HEK293 (cell line): ENCODE measurements around the gene IQCE.

ENCODE experiments used
- CTCF ChIA-PET: fragments of 350-600 bp; formaldehyde crosslinking; extraction: SDS; loops from one replicate; lab custom pipeline; 2021; ENCODE audit warnings: antibody characterized with exemption; lab: Yijun Ruan, JAX
- POLR2A ChIA-PET: fragments of 300-600 bp; formaldehyde crosslinking; extraction: SDS; loops from one replicate; lab custom pipeline; 2020; ENCODE audit warnings: antibody characterized with exemption, inconsistent platforms; lab: Yijun Ruan, JAX
- H3K27ac ChIP-seq: fragments of 200-500 bp; sonication (Bioruptor generic); 2 replicates; pipeline ENCODE4 v1.5.1; 2014; ENCODE audit warnings: low read depth, low read length, control low read depth, inconsistent platforms; ENCODE audit errors: extremely low read depth
- H3K36me3 ChIP-seq, 2 experiments: fragments of 200-500 bp in 1 of 2; sonication (Bioruptor generic) in 1 of 2; 1 replicate in 1 of 2; 2 replicates in 1 of 2; pipeline ENCODE4 v1.5.1; 2014 to 2017; ENCODE audit warnings: inconsistent platforms in 2 of 2, low read length in 2 of 2; ENCODE audit not compliant: control insufficient read depth in 2 of 2, insufficient read depth in 1 of 2
- H3K4me1 ChIP-seq: fragments of 200-500 bp; sonication (Bioruptor generic); 2 replicates; pipeline ENCODE4 v1.5.1; 2014; ENCODE audit warnings: mild to moderate bottlenecking, low read length, inconsistent platforms; ENCODE audit not compliant: control insufficient read depth, insufficient read depth
- H3K4me3 ChIP-seq: 2 replicates; pipeline ENCODE4 v1.5.1; 2011; ENCODE audit warnings: low read depth, mild to moderate bottlenecking, control low read depth, low read length, moderate library complexity
- H3K9me3 ChIP-seq: fragments of 200-500 bp; sonication (Bioruptor generic); 2 replicates; pipeline ENCODE4 v1.5.1; 2014; ENCODE audit warnings: low read depth, low read length, inconsistent platforms; ENCODE audit not compliant: control insufficient read depth, insufficient read depth
- GLIS2 ChIP-seq: fragments of 450-650 bp; formaldehyde crosslinking; IDR thresholded peaks from 2 replicates; pipeline ENCODE4 v1.5.1; 2016; ENCODE audit warnings: missing biosample characterization, missing genetic modification characterization
- INSM2 ChIP-seq: fragments of 450-650 bp; formaldehyde crosslinking; IDR thresholded peaks from 2 replicates; pipeline ENCODE4 v1.5.1; 2016; ENCODE audit warnings: missing biosample characterization, missing genetic modification characterization
- MEIS1 ChIP-seq: sonication (generic); formaldehyde crosslinking; IDR thresholded peaks from 2 replicates; pipeline ENCODE4 v1.8.1; 2022; ENCODE audit warnings: missing genetic modification reagents, mild to moderate bottlenecking, borderline replicate concordance
- PRDM6 ChIP-seq: fragments of 450-650 bp; formaldehyde crosslinking; IDR thresholded peaks from 2 replicates; pipeline ENCODE4 v1.5.1; 2017; ENCODE audit warnings: missing biosample characterization, missing genetic modification characterization
- ZNF10 ChIP-seq: fragments of 450-650 bp; formaldehyde crosslinking; IDR thresholded peaks from 2 replicates; pipeline ENCODE4 v1.5.1; 2017; ENCODE audit warnings: missing biosample characterization, missing genetic modification characterization
- ZNF112 ChIP-seq: fragments of 450-650 bp; formaldehyde crosslinking; IDR thresholded peaks from 2 replicates; pipeline ENCODE4 v1.5.0; 2017; ENCODE audit warnings: missing biosample characterization, missing genetic modification characterization
- ZNF140 ChIP-seq: fragments of 450-650 bp; formaldehyde crosslinking; IDR thresholded peaks from 2 replicates; pipeline ENCODE4 v1.5.1; 2016; ENCODE audit warnings: missing biosample characterization, missing genetic modification characterization
- ZNF223 ChIP-seq: fragments of 450-650 bp; formaldehyde crosslinking; IDR thresholded peaks from 2 replicates; pipeline ENCODE4 v1.5.1; 2016; ENCODE audit warnings: missing biosample characterization, missing genetic modification characterization
- ZNF341 ChIP-seq: fragments of 450-650 bp; formaldehyde crosslinking; IDR thresholded peaks from 2 replicates; pipeline ENCODE4; 2016; ENCODE audit warnings: low read depth, missing biosample characterization, missing genetic modification characterization
- ZNF354C ChIP-seq: fragments of 450-650 bp; formaldehyde crosslinking; IDR thresholded peaks from 2 replicates; pipeline ENCODE4 v1.5.1; 2016; ENCODE audit warnings: missing biosample characterization, missing genetic modification characterization, low read depth, borderline replicate concordance
- ZNF366 ChIP-seq: fragments of 450-650 bp; formaldehyde crosslinking; conservative IDR thresholded peaks from 2 replicates; pipeline ENCODE4 v1.5.1; 2016; ENCODE audit warnings: missing biosample characterization, missing genetic modification characterization
- ZNF37A ChIP-seq: fragments of 450-650 bp; IDR thresholded peaks from 2 replicates; pipeline ENCODE4 v1.5.1; 2018; ENCODE audit warnings: missing biosample characterization, missing genetic modification characterization
- ZNF654 ChIP-seq: fragments of 450-650 bp; formaldehyde crosslinking; IDR thresholded peaks from 2 replicates; pipeline ENCODE4 v1.5.1; 2016; ENCODE audit warnings: low read depth, missing biosample characterization, missing genetic modification characterization
- ZNF670 ChIP-seq: fragments of 450-650 bp; formaldehyde crosslinking; IDR thresholded peaks from 2 replicates; pipeline ENCODE4 v1.5.1; 2016; ENCODE audit warnings: missing biosample characterization, missing genetic modification characterization, low read depth
- ZNF747 ChIP-seq: fragments of 450-650 bp; formaldehyde crosslinking; IDR thresholded peaks from 2 replicates; pipeline ENCODE4 v1.5.1; 2016; ENCODE audit warnings: missing biosample characterization, missing genetic modification characterization
- ZNF777 ChIP-seq: fragments of 450-650 bp; formaldehyde crosslinking; IDR thresholded peaks from 2 replicates; pipeline ENCODE4 v1.5.1; 2017; ENCODE audit warnings: missing biosample characterization, missing genetic modification characterization, borderline replicate concordance
- ZSCAN16 ChIP-seq: fragments of 450-650 bp; formaldehyde crosslinking; IDR thresholded peaks from 2 replicates; pipeline ENCODE4 v1.5.1; 2016; ENCODE audit warnings: missing biosample characterization, missing genetic modification characterization
- TF ChIP-seq, protein P1 (sequence below): fragments of 450-650 bp; formaldehyde crosslinking; IDR thresholded peaks from 2 replicates; pipeline ENCODE4 v1.5.1; 2016; ENCODE audit warnings: missing biosample characterization, missing genetic modification characterization
- TF ChIP-seq, protein P2 (sequence below): fragments of 450-650 bp; IDR thresholded peaks from 2 replicates; pipeline ENCODE4 v1.5.1; 2018; ENCODE audit warnings: missing biosample characterization, missing genetic modification characterization

The IQCE gene

GRCh38 chr7:2514473-2515423, 44.0 kb upstream of the IQCE start (continued):
- TF ChIP-seq ZNF354C (tag by site-specific recombination) (no peak), ZNF654 (no peak), ZNF747 (tag by site-specific recombination) (no peak), INSM2 (tag by site-specific recombination) (no peak), ZSCAN16 (peak; percentile 63; the same call in 1 of the 2 replicates), ZNF777 (no peak), ZNF670 (tag by site-specific recombination) (no peak), ZNF140 (no peak), PRDM6 (tag by site-specific recombination) (no peak), ZNF223 (tag by site-specific recombination) (no peak), GLIS2 (tag by site-specific recombination) (no peak), ZNF112 (tag by site-specific recombination) (no peak), MEIS1 (CRISPR knock-in tag) (no peak), ZNF37A (tag by site-specific recombination) (no peak), ZNF366 (tag by site-specific recombination) (peak; percentile 99)
- TF ChIP-seq, protein P1, sequence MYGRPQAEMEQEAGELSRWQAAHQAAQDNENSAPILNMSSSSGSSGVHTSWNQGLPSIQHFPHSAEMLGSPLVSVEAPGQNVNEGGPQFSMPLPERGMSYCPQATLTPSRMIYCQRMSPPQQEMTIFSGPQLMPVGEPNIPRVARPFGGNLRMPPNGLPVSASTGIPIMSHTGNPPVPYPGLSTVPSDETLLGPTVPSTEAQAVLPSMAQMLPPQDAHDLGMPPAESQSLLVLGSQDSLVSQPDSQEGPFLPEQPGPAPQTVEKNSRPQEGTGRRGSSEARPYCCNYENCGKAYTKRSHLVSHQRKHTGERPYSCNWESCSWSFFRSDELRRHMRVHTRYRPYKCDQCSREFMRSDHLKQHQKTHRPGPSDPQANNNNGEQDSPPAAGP (tag by site-specific recombination) = no peak
- TF ChIP-seq, protein P2, sequence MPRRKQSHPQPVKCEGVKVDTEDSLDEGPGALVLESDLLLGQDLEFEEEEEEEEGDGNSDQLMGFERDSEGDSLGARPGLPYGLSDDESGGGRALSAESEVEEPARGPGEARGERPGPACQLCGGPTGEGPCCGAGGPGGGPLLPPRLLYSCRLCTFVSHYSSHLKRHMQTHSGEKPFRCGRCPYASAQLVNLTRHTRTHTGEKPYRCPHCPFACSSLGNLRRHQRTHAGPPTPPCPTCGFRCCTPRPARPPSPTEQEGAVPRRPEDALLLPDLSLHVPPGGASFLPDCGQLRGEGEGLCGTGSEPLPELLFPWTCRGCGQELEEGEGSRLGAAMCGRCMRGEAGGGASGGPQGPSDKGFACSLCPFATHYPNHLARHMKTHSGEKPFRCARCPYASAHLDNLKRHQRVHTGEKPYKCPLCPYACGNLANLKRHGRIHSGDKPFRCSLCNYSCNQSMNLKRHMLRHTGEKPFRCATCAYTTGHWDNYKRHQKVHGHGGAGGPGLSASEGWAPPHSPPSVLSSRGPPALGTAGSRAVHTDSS (tag by site-specific recombination) = no peak

- ChIA-PET CTCF (interaction anchor here (0.6 kb wide), 1 partner anchor 10 kb away, joined by 4 read pairs; no protein-coding TSS in a partner anchor), POLR2A (no interaction called here)
- Histone ChIP-seq H3K4me1 (peaks cover 8% of the 10 kb centered on the region), H3K36me3 (no peaks in the 10 kb centered on the region), H3K9me3 (no peaks in the 10 kb centered on the region), H3K27ac (no peak overlapping the region), H3K4me3 (no peak overlapping the region)
- TF ChIP-seq ZNF341 = peak; percentile 95
- no peak for TF ChIP-seq ZNF10
Observed at GRCh38 chr7:2515424-2516193, 43.2 kb upstream of the IQCE start.
